GM20000 (cell line): ENCODE data around the gene LPP.
"Not testable (repeated sequence)": the region's sequence is repeated elsewhere in the genome, so short reads cannot be mapped to it uniquely, and the experiment has no call there.

Experiments
- DNase-seq: peaks from one replicate; pipeline ENCODE4 v3.0.0; 2012; ENCODE audit warnings: low spot score
- CTCF ChIP-seq: IDR thresholded peaks from 2 replicates; pipeline ENCODE4 v1.5.1; 2012; ENCODE audit warnings: mild to moderate bottlenecking, control low read depth; ENCODE audit errors: extremely low read depth, missing control alignments

Gene LPP

GRCh38 chr3:188624828-188625227, 470.9 kb downstream of the LPP start:
- TF ChIP-seq CTCF: no peak
- no peak for DNase-seq

- no peak for TF ChIP-seq CTCF
- no peak for DNase-seq
Measured at GRCh38 chr3:188627652-188628051, 473.7 kb downstream of the LPP start.

- no peak for DNase-seq
- no peak for TF ChIP-seq CTCF
Measured at GRCh38 chr3:188631291-188632010, 477.5 kb downstream of the LPP start.

- no peak for TF ChIP-seq CTCF
- no peak for DNase-seq
Measured at GRCh38 chr3:188633206-188633605, 479.2 kb downstream of the LPP start.

GRCh38 chr3:188634285-188634684, 480.3 kb downstream of the LPP start:
- no peak for DNase-seq
- TF ChIP-seq CTCF: no peak

- TF ChIP-seq CTCF: no peak
Measured at GRCh38 chr3:188635258-188636042, 481.5 kb downstream of the LPP start.

GRCh38 chr3:188636292-188636691, 482.3 kb downstream of the LPP start:
- DNase-seq: not testable (repeated sequence)

More at GRCh38 chr3:188635258-188636042, 481.5 kb downstream of the LPP start:
- DNase-seq: no peak

- no peak for TF ChIP-seq CTCF
- no peak for DNase-seq
Measured at GRCh38 chr3:188641076-188641475, 487.1 kb downstream of the LPP start.
